GM19372 (cell line): ENCODE results near the gene SCFD1.
"Not testable (repeated sequence)": the region's sequence is repeated elsewhere in the genome, so short reads cannot be mapped to it uniquely, and the experiment has no call there.

ENCODE experiments used
- ATAC-seq: cut with Tn5 transposase; IDR thresholded peaks from one replicate; pipeline ENCODE4 v1.9.1; 2021; ENCODE audit warnings: mild to moderate bottlenecking, low read depth, moderate library complexity; ENCODE audit not compliant: unreplicated experiment

SCFD1 gene

GRCh38 chr14:30608533-30609006, 13.5 kb upstream of the SCFD1 start:
- no peak for ATAC-seq

GRCh38 chr14:30610787-30611343, 11.3 kb upstream of the SCFD1 start:
- ATAC-seq: no peak

- ATAC-seq: no peak
Observed at GRCh38 chr14:30614155-30614554, 8.0 kb upstream of the SCFD1 start.

GRCh38 chr14:30620178-30620577, 1.9 kb upstream of the SCFD1 start:
- ATAC-seq: no peak

GRCh38 chr14:30621354-30621939, 672 bp upstream of the SCFD1 start:
- ATAC-seq: no peak

- ATAC-seq: no peak
Observed at GRCh38 chr14:30623412-30624131, 1.5 kb downstream of the SCFD1 start.

- ATAC-seq: no peak
Observed at GRCh38 chr14:30624132-30624423, 2.0 kb downstream of the SCFD1 start.

- ATAC-seq: no peak
Observed at GRCh38 chr14:30625533-30625932, 3.4 kb downstream of the SCFD1 start.

GRCh38 chr14:30629432-30629831, 7.3 kb downstream of the SCFD1 start:
- not testable (repeated sequence) for ATAC-seq

- ATAC-seq: no peak
Observed at GRCh38 chr14:30630248-30630647, 8.1 kb downstream of the SCFD1 start.

- ATAC-seq: no peak
Observed at GRCh38 chr14:30632730-30633129, 10.6 kb downstream of the SCFD1 start.

- no peak for ATAC-seq
Observed at GRCh38 chr14:30638926-30639325, 16.8 kb downstream of the SCFD1 start.

- no peak for ATAC-seq
Observed at GRCh38 chr14:30641207-30641606, 19.1 kb downstream of the SCFD1 start.

GRCh38 chr14:30644462-30644861, 22.3 kb downstream of the SCFD1 start:
- not testable (repeated sequence) for ATAC-seq

GRCh38 chr14:30645600-30645999, 23.5 kb downstream of the SCFD1 start:
- no peak for ATAC-seq

- no peak for ATAC-seq
Observed at GRCh38 chr14:30648471-30648870, 26.4 kb downstream of the SCFD1 start.

- no peak for ATAC-seq
Observed at GRCh38 chr14:30651937-30652336, 29.8 kb downstream of the SCFD1 start.

- ATAC-seq: no peak
Observed at GRCh38 chr14:30655124-30655523, 33.0 kb downstream of the SCFD1 start.

- no peak for ATAC-seq
Observed at GRCh38 chr14:30655658-30656057, 33.5 kb downstream of the SCFD1 start.

- no peak for ATAC-seq
Observed at GRCh38 chr14:30656190-30656632, 34.1 kb downstream of the SCFD1 start.

GRCh38 chr14:30657050-30657449, 34.9 kb downstream of the SCFD1 start:
- ATAC-seq: no peak

GRCh38 chr14:30657606-30658163, 35.6 kb downstream of the SCFD1 start:
- ATAC-seq: no peak
